ENCODE results near the gene TENT5A.

Gene TENT5A

DNA sequence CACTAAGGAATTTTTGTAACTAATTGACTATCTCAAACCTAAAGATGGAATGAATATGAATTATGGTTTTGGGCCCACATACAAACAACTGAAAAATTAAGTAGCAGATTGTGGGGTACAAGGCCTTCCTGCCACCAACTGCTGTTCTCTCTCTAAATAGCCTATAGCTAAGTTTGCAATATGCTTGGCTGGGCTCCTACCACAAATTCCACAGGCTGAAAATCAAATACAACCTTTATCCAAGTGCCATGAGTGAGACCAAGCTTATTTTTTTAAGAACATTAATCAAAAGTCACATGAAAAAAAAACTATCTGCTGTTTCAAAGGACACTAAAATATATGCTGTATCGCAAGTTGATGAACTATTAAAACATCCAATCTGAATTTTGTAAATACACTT is 52.1 kb downstream of the TENT5A start:
- no peak for DNase-seq

DNA sequence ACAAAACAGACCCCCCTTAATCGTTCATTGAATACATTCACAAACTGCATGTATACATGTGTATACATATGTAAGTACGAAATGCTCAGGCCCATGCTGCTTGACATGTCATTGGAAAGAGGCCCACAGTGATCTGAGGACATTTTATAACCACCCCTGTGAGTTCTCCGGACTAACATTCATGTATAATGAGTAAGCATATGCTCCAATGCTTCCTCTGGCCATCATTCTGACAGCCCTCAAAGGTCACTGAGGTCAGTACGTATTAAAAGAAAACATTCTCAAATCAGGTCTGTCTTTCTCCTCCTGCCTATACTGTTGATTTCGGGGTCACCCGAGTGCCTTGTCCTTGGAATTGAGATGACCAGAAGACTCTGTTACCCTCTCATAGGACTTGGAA is 54.9 kb downstream of the TENT5A start:
- no peak for DNase-seq

DNA sequence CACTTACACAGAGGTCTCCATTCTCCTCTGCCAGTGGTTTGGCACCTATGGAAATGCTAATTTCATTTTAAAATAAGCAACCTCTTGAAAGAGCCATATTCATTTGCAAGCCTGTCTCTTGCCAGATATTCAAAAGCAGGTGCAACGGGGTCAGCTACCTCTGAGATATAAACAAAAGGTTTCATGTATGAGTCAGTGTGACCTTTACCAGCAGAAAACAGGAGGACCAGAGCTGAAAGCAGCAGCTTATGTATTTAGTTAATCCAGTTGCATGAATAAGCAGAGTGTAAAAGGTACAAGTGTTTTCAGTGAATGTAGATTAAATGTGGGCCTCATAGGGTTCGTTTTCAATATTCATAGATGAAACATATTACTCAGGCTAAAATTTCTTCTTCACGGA is 56.0 kb downstream of the TENT5A start:
- peak; percentile 74 for DNase-seq
